Trophoblast cell (in vitro differentiated cells and primary cell): Measurements from ENCODE around the gene RIMS1.

ENCODE experiments used
- DNase-seq, 2 donors: peaks; one replicate each; pipeline ENCODE4 v3.0.0-alpha.2; 2016
- H2AFZ ChIP-seq: 2 replicates; pipeline ENCODE4 v1.6.1; 2013; ENCODE audit warnings: low read length, moderate library complexity, mild to moderate bottlenecking; ENCODE audit not compliant: insufficient read depth, poor library complexity
- H2AK5ac ChIP-seq: 2 replicates; pipeline ENCODE4 v1.6.1; 2013; ENCODE audit warnings: mild to moderate bottlenecking, low read length
- H2BK120ac ChIP-seq: 2 replicates; pipeline ENCODE4 v1.6.1; 2013; ENCODE audit warnings: low read length, mild to moderate bottlenecking, moderate library complexity; ENCODE audit not compliant: insufficient read depth, poor library complexity
- H2BK12ac ChIP-seq: 2 replicates; pipeline ENCODE4 v1.6.1; 2013; ENCODE audit warnings: mild to moderate bottlenecking, low read length, moderate library complexity
- H2BK5ac ChIP-seq: 2 replicates; pipeline ENCODE4 v1.6.1; 2013; ENCODE audit warnings: low read length, low read depth, moderate library complexity, mild to moderate bottlenecking; ENCODE audit not compliant: poor library complexity
- H3K14ac ChIP-seq: 2 replicates; pipeline ENCODE4 v1.6.1; 2013; ENCODE audit warnings: mild to moderate bottlenecking, low read length
- H3K18ac ChIP-seq: 2 replicates; pipeline ENCODE4 v1.6.1; 2013; ENCODE audit warnings: mild to moderate bottlenecking, low read length
- H3K23ac ChIP-seq: 2 replicates; pipeline ENCODE4 v1.6.1; 2013; ENCODE audit warnings: low read length
- H3K27ac ChIP-seq: 2 replicates; pipeline ENCODE4 v1.5.1; 2013; ENCODE audit warnings: low read depth, mild to moderate bottlenecking, inconsistent platforms, low read length, moderate library complexity
- H3K27me3 ChIP-seq: 2 replicates; pipeline ENCODE4 v1.6.1; 2013; ENCODE audit warnings: inconsistent platforms, mild to moderate bottlenecking, low read length, moderate library complexity; ENCODE audit not compliant: insufficient read depth
- H3K36me3 ChIP-seq, 2 experiments: 1 replicate in 1 of 2; 2 replicates in 1 of 2; pipeline ENCODE4 v1.6.1; 2013; ENCODE audit warnings: low read length in 2 of 2, mild to moderate bottlenecking in 2 of 2, moderate library complexity in 1 of 2; ENCODE audit not compliant: insufficient read depth in 2 of 2, control insufficient read depth in 1 of 2
- H3K4ac ChIP-seq: 2 replicates; pipeline ENCODE4 v1.6.1; 2013; ENCODE audit warnings: low read depth, mild to moderate bottlenecking, low read length, moderate library complexity
- H3K4me1 ChIP-seq, 2 experiments: 1 replicate in 1 of 2; 2 replicates in 1 of 2; pipeline ENCODE4 v1.6.1; 2013; ENCODE audit warnings: low read length in 2 of 2, mild to moderate bottlenecking in 2 of 2, moderate library complexity in 1 of 2; ENCODE audit not compliant: insufficient read depth in 2 of 2, control insufficient read depth in 1 of 2
- H3K4me2 ChIP-seq: 2 replicates; pipeline ENCODE4 v1.6.1; 2013; ENCODE audit warnings: inconsistent platforms, mild to moderate bottlenecking, low read length, moderate library complexity
- H3K4me3 ChIP-seq: 2 replicates; pipeline ENCODE4 v1.5.1; 2013; ENCODE audit warnings: mild to moderate bottlenecking, low read depth, low read length, inconsistent platforms
- H3K79me1 ChIP-seq: one replicate; pipeline ENCODE4 v1.6.1; 2013; ENCODE audit warnings: low read length
- H3K79me2 ChIP-seq: 2 replicates; pipeline ENCODE4 v1.6.1; 2013; ENCODE audit warnings: low read length, mild to moderate bottlenecking; ENCODE audit not compliant: control insufficient read depth, insufficient read depth, poor library complexity
- H3K9ac ChIP-seq: 2 replicates; pipeline ENCODE4 v1.6.1; 2013; ENCODE audit warnings: mild to moderate bottlenecking, low read length
- H3K9me3 ChIP-seq: 2 replicates; pipeline ENCODE4 v1.6.1; 2013; ENCODE audit warnings: low read depth, mild to moderate bottlenecking, control low read depth, inconsistent platforms, low read length; ENCODE audit not compliant: insufficient read depth
- H4K12ac ChIP-seq: 2 replicates; pipeline ENCODE4 v1.6.1; 2013; ENCODE audit warnings: low read depth, mild to moderate bottlenecking, low read length, moderate library complexity
- H4K8ac ChIP-seq: 2 replicates; pipeline ENCODE4 v1.6.1; 2013; ENCODE audit warnings: low read depth, mild to moderate bottlenecking, low read length, moderate library complexity
- H4K91ac ChIP-seq: one replicate; pipeline ENCODE4 v1.6.1; 2013; ENCODE audit warnings: low read depth, mild to moderate bottlenecking, low read length, moderate library complexity
- WGBS: extraction: QIAGEN DNeasy Blood & Tissue Kit; methylation state at CpG from one replicate; pipeline ENCODE4 v1.1.7; 2013; ENCODE audit warnings: missing lambda C conversion rate; ENCODE audit not compliant: insufficient read length, insufficient coverage; ENCODE audit errors: extremely low coverage; 5-methylcytosine and 5-hydroxymethylcytosine counted together

Gene RIMS1

GRCh38 chr6:72272958-72273357 is 386.6 kb downstream of the RIMS1 start:
- H3K23ac ChIP-seq: no peak overlapping the region
- H2BK12ac ChIP-seq: no peak overlapping the region
- H2AK5ac ChIP-seq: no peak overlapping the region
- no peak overlapping the region for H3K27ac ChIP-seq
- no peak overlapping the region for H3K14ac ChIP-seq
- DNase-seq: no peak
- H3K36me3 ChIP-seq: no peaks in the 10 kb centered on the region
- no peaks in the 10 kb centered on the region for H3K9me3 ChIP-seq
- H2BK120ac ChIP-seq: no peak overlapping the region
- no CpG with 5 or more reads among the region's 1 CpG for WGBS
- H3K27me3 ChIP-seq: no peaks in the 10 kb centered on the region
- H4K8ac ChIP-seq: no peak overlapping the region
- H4K12ac ChIP-seq: no peak overlapping the region
- H3K18ac ChIP-seq: no peak overlapping the region
- H3K4me1 ChIP-seq: no peaks in the 10 kb centered on the region
- H3K4me2 ChIP-seq: no peak overlapping the region
- no peak overlapping the region for H2BK5ac ChIP-seq
- no peak overlapping the region for H2AFZ ChIP-seq
- H3K9ac ChIP-seq: no peak overlapping the region
- H3K4ac ChIP-seq: no peak overlapping the region
- H3K4me3 ChIP-seq: no peak overlapping the region
- H3K79me2 ChIP-seq: no peaks in the 10 kb centered on the region
- no peak overlapping the region for H4K91ac ChIP-seq
- no peaks in the 10 kb centered on the region for H3K79me1 ChIP-seq

- H4K91ac ChIP-seq: no peak overlapping the region
- H3K14ac ChIP-seq: no peak overlapping the region
- H3K36me3 ChIP-seq: no peaks in the 10 kb centered on the region
- H3K9ac ChIP-seq: no peak overlapping the region
- H2BK12ac ChIP-seq: no peak overlapping the region
- H2BK120ac ChIP-seq: no peak overlapping the region
- H2AFZ ChIP-seq: no peak overlapping the region
- no peak for DNase-seq
- H4K8ac ChIP-seq: no peak overlapping the region
- no peak overlapping the region for H3K27ac ChIP-seq
- H3K4me1 ChIP-seq: no peaks in the 10 kb centered on the region
- no peak overlapping the region for H3K23ac ChIP-seq
- H3K9me3 ChIP-seq: no peaks in the 10 kb centered on the region
- no peaks in the 10 kb centered on the region for H3K79me2 ChIP-seq
- H3K27me3 ChIP-seq: no peaks in the 10 kb centered on the region
- H3K4me3 ChIP-seq: no peak overlapping the region
- no peak overlapping the region for H3K18ac ChIP-seq
- H2AK5ac ChIP-seq: no peak overlapping the region
- H3K4me2 ChIP-seq: no peak overlapping the region
- no peak overlapping the region for H2BK5ac ChIP-seq
- H3K4ac ChIP-seq: no peak overlapping the region
- no peak overlapping the region for H4K12ac ChIP-seq
- WGBS: no CpG with 5 or more reads among the region's 1 CpG
- no peaks in the 10 kb centered on the region for H3K79me1 ChIP-seq
These were observed 389.5 kb downstream of the RIMS1 start for GRCh38 chr6:72275888-72276287.

- no peaks in the 10 kb centered on the region for H3K36me3 ChIP-seq
- no peaks in the 10 kb centered on the region for H3K9me3 ChIP-seq
- H4K12ac ChIP-seq: no peak overlapping the region
- no peak overlapping the region for H3K23ac ChIP-seq
- no peak overlapping the region for H2AFZ ChIP-seq
- H3K79me2 ChIP-seq: no peaks in the 10 kb centered on the region
- no peak overlapping the region for H3K27ac ChIP-seq
- H3K4me1 ChIP-seq: no peaks in the 10 kb centered on the region
- H2BK12ac ChIP-seq: no peak overlapping the region
- H3K9ac ChIP-seq: no peak overlapping the region
- no peak overlapping the region for H2AK5ac ChIP-seq
- H4K8ac ChIP-seq: no peak overlapping the region
- no peak for DNase-seq
- no peak overlapping the region for H3K18ac ChIP-seq
- no peak overlapping the region for H3K4me3 ChIP-seq
- no peaks in the 10 kb centered on the region for H3K27me3 ChIP-seq
- no peak overlapping the region for H3K4me2 ChIP-seq
- no peaks in the 10 kb centered on the region for H3K79me1 ChIP-seq
- no peak overlapping the region for H2BK5ac ChIP-seq
- H3K14ac ChIP-seq: no peak overlapping the region
- H2BK120ac ChIP-seq: no peak overlapping the region
- H4K91ac ChIP-seq: no peak overlapping the region
- H3K4ac ChIP-seq: no peak overlapping the region
These were observed 395.9 kb downstream of the RIMS1 start for GRCh38 chr6:72282201-72282600.

- Histone ChIP-seq H3K9me3 (no peaks in the 10 kb centered on the region), H2BK12ac (no peak overlapping the region)
These were observed 397.2 kb downstream of the RIMS1 start for GRCh38 chr6:72283571-72283970.

More at GRCh38 chr6:72283571-72283970, 397.2 kb downstream of the RIMS1 start:
- DNase-seq: no peak
- no peak overlapping the region for H3K4me2 ChIP-seq
- no peak overlapping the region for H4K91ac ChIP-seq
- no peak overlapping the region for H2BK5ac ChIP-seq
- no peak overlapping the region for H4K12ac ChIP-seq
- H3K4me1 ChIP-seq: no peaks in the 10 kb centered on the region
- H2AFZ ChIP-seq: no peak overlapping the region
- WGBS: no CpG with 5 or more reads among the region's 3 CpGs
- no peaks in the 10 kb centered on the region for H3K36me3 ChIP-seq
- no peak overlapping the region for H3K4ac ChIP-seq
- H2AK5ac ChIP-seq: no peak overlapping the region
- no peak overlapping the region for H3K9ac ChIP-seq
- no peak overlapping the region for H3K14ac ChIP-seq
- no peak overlapping the region for H2BK120ac ChIP-seq
- H3K27me3 ChIP-seq: no peaks in the 10 kb centered on the region
- no peak overlapping the region for H3K4me3 ChIP-seq
- no peak overlapping the region for H3K23ac ChIP-seq
- no peaks in the 10 kb centered on the region for H3K79me2 ChIP-seq
- H3K79me1 ChIP-seq: no peaks in the 10 kb centered on the region
- no peak overlapping the region for H3K27ac ChIP-seq
- H4K8ac ChIP-seq: no peak overlapping the region
- H3K18ac ChIP-seq: no peak overlapping the region
